ENCODE data around the gene CHST5.
"Not testable (repeated sequence)": the region's sequence is repeated elsewhere in the genome, so short reads cannot be mapped to it uniquely, and the experiment has no call there.

Gene CHST5

GRCh38 chr16:75548456-75548855 is 12.5 kb upstream of the CHST5 start:
- DNase-seq: not testable (repeated sequence)

- DNase-seq: no peak
These were observed 10.4 kb upstream of the CHST5 start for GRCh38 chr16:75546293-75546692.

GRCh38 chr16:75545879-75546278 is 10.0 kb upstream of the CHST5 start:
- not testable (repeated sequence) for DNase-seq

GRCh38 chr16:75542462-75542861 is 6.6 kb upstream of the CHST5 start:
- not testable (repeated sequence) for DNase-seq

- no peak for DNase-seq
These were observed 5.3 kb upstream of the CHST5 start for GRCh38 chr16:75541236-75541635.

GRCh38 chr16:75538882-75539565 is 3.1 kb upstream of the CHST5 start:
- DNase-seq: not testable (repeated sequence)

GRCh38 chr16:75537776-75538175 is 1.9 kb upstream of the CHST5 start:
- DNase-seq: no peak

- DNase-seq: no peak
These were observed 581 bp downstream of the CHST5 start for GRCh38 chr16:75535211-75535843.

GRCh38 chr16:75534560-75535205 is 1.2 kb downstream of the CHST5 start:
- DNase-seq: no peak

GRCh38 chr16:75532791-75533190 is 3.1 kb downstream of the CHST5 start:
- DNase-seq: no peak

GRCh38 chr16:75532142-75532765 is 3.7 kb downstream of the CHST5 start:
- no peak for DNase-seq

- no peak for DNase-seq
These were observed 5.9 kb downstream of the CHST5 start for GRCh38 chr16:75529959-75530358.

GRCh38 chr16:75529056-75529905 is 6.6 kb downstream of the CHST5 start:
- no peak for DNase-seq

- no peak for DNase-seq
These were observed 8.0 kb downstream of the CHST5 start for GRCh38 chr16:75527825-75528299.

GRCh38 chr16:75526032-75526790 is 9.7 kb downstream of the CHST5 start:
- DNase-seq: no peak

- DNase-seq: no peak
These were observed 16.7 kb downstream of the CHST5 start for GRCh38 chr16:75519175-75519574.

- not testable (repeated sequence) for DNase-seq
These were observed 19.5 kb downstream of the CHST5 start for GRCh38 chr16:75516189-75516966.

- DNase-seq: no peak
These were observed 21.6 kb downstream of the CHST5 start for GRCh38 chr16:75514296-75514695.

GRCh38 chr16:75506574-75506973 is 29.3 kb downstream of the CHST5 start:
- DNase-seq: peak; percentile 22

GRCh38 chr16:75506107-75506506 is 29.8 kb downstream of the CHST5 start:
- no peak for DNase-seq

- no peak for DNase-seq
These were observed 32.1 kb downstream of the CHST5 start for GRCh38 chr16:75503801-75504200.

Data from GF-D8 (cell line).